GM19025 (cell line): ENCODE data around the gene KANK3.
A peak's percentile ranks its signal among the peaks of the same experiment; 100 is the strongest.
"Not testable (repeated sequence)": the region's sequence is repeated elsewhere in the genome, so short reads cannot be mapped to it uniquely, and the experiment has no call there.

Experiments
- ATAC-seq: cut with Tn5 transposase; IDR thresholded peaks from one replicate; pipeline ENCODE4 v1.9.1; 2021; ENCODE audit warnings: mild to moderate bottlenecking, low read depth, moderate library complexity; ENCODE audit not compliant: unreplicated experiment

The KANK3 gene

DNA sequence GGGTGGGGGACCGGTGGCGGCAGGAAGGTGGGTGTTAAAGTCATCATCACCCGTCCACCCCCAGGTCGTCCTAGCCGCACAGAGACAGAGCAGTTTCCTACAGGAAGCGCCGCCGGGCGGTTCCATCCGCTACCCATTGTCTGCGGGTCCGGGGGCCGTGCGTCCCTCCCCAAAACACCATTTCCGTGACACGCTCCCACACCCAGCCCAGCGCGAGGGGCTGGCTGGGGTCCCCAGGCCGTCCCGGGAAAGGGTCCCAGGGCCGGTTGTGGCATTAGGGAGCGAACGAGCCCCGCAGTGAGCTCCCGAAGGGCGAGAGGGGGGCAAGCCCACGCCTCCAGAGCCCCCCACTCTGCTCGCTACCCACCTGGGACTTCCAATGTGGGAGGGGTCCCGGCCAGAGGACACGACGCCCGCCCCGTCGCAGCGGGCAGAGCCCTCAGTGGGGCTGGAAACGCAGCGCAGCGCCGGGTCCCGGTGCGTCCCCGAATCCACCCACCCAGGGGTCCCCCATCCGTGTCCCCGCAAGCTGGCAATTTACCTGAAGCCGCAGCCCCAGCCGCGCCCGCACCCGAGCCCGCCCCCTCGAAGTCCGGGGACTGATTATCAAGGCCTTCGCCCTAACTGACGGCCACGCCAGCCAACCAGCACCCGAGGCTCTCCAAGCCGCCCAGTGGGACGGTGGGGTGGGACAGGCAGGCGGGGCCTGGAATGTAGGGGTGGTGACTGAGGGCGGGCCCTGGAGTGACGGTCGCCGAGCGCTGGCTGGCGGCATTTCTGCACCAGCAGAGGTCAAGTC is at the start of gene KANK3:
Gene KANK3 (minus strand): TSS at position 579 of the 799 bp plus-strand sequence. CDS start 5,434 bp downstream, outside the sequence.
- peak; percentile 95 for ATAC-seq

DNA sequence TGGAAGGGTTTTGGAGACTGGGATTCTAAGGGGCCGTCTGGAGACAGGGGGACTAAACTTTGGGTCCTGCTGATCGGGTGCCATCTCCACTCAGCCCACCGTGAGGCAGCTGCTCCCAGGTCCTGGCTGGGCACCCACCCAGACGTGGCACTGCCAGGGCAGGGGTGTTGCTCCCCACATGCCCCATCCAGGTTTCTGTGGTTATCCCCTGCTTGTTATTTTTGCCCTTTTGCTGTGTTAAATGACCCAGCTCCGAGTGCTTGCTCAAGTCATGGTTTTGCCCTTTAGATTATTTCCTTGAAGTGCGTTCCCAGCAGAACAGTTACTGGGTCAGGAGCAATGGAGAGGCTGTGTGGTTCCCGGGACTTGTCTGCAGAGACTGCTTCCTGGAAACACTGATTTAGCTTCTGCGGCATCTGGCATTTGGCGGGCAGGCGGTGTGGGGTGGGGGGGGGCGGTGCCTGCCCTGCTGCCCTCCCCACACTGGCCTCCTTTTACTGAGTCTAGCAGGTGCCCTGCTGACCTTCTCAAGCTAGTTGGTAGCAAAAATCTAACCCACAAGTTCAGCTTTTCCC is 49.0 kb upstream of the KANK3 start:
- no peak for ATAC-seq

DNA sequence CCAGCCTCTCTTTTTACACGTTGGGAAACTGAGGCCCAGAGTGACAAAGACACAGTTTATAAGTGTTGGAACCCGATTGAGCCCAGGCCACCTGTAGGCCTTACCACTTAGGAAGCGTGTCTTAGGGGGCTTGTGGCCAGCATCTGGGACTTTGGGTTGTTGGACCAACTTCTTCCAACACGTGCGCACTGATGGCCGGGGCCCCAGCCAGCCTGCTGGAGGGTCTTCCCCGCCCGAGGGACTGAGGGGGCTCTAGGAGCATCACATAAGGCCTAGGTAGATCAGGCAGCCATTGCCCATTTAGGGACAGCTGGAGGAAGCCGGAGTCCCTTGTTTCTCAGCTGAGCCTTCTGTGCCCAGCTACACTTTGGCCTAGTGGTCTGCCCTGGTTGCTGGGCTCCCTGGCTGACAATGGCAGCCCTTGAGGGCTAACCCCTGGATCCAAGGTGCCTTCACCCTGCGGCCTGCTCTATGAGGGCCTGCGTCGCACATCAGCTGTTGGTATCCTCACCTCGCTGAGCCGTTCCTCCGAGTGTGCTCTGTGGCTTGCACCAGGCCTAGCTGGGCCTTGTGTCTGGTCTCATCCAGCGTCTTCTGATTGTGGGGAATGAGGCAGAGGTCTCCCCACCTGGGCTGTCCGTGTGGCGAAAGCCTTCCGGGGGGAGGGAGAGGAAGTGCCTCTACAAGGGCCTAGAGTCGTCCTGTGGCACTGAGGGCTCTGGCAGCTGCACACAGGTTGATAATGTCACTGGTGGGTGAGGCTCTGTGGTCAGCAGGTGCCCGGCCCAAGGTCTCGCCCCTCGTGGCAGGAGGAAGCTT is 48.3 kb upstream of the KANK3 start:
- ATAC-seq, result no peak

DNA sequence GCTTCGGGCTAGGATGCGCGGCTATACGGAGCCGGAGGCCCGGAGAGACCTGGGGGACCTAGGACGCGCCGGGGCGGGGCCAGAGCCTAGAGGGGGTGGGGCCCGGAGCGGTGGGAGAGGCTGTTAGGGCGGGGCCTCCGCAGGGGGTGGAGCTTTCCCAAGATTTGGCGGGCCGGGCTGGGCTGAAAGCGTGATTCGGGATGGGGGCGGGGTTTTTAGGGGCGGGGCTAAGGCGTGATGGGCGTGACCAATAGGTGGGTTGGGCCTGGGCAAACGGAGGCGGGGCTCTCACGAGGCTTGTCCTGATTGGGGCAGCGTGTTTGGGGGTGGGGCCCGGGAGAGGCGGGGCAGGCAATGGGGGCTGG is 47.5 kb upstream of the KANK3 start:
- peak; percentile 23 for ATAC-seq

DNA sequence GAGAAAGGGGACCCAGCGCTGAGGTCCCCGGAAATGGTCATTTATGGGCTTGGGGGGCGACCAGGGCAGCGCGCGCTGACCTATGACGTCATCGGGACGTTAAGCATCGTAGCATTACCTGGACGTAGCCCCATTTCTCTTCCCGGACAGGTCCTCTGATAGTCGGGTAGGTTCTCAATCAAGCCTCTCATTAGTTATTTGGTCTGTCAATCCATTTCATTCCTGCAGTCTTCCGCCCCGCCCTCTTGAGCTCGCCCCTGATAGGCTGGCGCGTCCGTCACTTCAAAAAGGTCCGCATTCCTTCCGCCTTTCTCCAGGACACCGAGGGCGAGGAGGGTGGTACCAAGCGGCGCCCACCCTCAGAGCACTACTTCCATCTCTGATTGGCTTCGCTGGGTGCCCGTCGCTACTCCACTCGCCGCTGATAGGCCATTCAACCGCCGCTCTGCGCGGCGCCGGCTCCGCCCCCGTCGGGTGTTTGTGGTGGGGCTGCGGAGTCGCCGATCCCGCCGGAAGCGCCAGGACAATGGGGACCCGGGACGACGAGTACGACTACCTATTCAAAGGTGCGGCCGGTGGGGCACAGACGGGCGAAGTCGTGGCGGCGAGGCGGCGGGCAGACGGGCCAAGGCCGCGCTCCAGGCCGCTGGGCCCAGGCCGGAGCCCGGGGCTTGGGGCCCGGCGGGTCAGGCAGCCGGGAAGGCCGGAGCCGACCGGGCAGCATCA is 47.0 kb upstream of the KANK3 start, which contains the start of gene RAB11B:
Gene RAB11B (plus strand): TSS at position 470 of the 726 bp plus-strand sequence. CDS start 57 bp downstream, at position 527.
- ATAC-seq, result peak; percentile 89

DNA sequence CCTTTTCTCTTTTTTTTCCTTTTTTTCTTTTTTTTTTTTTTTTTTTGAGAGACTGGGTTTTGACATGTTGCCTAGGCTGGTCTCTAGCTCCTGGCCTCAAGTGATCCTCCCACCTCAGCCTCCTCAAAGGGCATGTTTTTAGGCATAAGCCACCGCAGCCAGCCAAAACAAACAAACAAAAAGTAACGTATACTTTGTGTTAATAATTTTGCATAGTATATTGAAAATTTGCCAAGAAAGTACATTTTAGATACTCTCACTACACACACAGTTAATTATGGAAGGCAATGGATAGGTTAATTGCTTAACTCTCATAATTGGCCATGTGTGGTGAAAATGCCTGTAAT is 45.5 kb upstream of the KANK3 start:
- no peak for ATAC-seq

DNA sequence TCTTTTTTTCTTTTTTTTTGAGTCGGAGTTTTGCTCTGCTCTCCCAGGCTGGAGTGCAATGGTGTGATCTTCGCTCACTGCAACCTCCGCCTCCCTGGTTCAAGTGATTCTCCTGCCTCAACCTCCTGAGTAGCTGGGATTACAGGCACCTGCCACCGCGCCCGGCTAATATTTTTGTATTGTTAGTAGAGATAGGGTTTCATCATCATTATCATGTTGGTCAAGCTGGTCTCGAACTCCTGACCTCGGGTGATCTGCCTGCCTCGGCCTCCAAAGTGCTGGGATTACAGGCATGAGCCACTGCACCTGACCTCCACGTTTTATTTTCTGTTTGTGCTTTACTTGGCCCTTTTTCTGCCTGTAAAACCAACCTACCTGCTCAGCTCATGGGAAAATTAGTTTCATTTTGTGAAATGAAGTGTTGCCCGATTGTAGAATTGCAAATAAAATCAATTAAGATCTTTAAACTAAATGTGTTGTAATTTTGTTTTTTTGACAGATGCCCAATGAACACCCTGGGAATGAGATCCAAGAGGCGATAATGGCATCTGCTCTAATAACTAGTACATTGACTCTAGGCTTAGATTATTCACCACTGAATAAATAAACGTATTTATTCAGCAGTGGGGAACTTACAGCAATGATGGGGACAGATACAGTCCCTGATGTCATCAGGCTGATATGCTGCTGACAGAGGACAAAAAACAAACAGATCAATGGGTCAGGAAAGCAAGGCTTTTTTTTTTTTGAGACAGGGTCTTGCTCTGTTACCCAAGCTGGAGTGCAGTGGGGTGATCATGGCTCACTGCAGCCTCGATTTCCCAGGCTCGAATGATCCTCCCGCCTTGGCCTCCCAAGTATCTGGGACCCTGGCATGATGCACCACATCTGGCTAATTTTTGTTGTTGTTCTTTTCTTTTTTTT is 44.9 kb upstream of the KANK3 start:
- ATAC-seq, result no peak

DNA sequence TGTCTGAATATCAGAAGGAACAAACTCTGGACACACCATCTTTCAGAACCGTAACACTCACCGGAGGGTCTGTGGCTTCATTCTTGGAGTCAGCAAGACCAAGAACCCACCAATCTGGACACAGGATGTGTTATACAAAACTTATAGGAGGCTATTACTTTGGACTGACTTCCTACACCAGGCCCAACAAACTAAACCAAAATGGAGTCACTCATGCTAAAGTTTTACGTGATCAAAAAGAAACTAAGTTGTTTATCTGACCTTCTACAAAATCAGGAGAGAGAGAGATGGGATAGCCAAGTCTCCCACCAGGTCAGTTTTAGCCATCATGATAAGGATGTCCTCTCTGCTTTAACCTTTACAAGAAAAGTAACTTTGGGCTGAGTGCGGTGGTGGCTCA is 43.9 kb upstream of the KANK3 start:
- no peak for ATAC-seq

DNA sequence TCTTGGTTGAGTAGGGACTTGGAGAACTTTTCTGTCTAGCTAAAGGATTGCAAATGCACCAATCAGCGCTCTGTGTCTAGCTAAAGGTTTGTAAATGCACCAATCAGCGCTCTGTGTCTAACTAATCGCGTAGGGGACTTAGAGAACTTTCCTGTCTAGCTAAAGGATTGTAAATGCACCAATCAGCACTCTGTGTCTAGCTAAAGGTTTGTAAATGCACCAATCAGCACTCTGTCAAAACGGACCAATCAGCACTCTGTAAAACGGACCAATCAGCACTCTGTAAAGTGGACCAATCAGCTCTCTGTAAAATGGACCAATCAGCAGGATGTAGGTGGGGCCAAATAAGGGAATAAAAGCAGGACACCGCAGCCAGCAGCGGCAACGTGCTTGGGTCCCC is 43.4 kb upstream of the KANK3 start:
- ATAC-seq, result not testable (repeated sequence)

DNA sequence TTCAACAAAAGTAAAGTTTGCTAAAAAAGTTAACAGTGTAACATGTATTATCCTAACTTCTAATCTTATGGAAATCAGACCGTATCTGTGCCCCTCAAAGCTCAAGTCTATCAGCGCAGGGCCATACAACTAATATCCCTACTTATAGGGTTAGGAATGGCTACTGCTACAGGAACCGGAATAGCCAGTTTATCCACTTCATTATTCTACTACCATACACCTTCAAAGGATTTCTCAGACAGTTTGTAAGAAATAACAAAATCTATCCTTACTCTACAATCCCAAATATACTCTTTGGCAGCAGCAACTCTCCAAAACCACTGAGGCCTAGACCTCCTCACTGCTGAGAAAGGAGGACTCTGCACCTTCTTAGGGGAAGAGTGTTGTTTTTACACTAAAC is 42.5 kb upstream of the KANK3 start:
- ATAC-seq, result not testable (repeated sequence)

DNA sequence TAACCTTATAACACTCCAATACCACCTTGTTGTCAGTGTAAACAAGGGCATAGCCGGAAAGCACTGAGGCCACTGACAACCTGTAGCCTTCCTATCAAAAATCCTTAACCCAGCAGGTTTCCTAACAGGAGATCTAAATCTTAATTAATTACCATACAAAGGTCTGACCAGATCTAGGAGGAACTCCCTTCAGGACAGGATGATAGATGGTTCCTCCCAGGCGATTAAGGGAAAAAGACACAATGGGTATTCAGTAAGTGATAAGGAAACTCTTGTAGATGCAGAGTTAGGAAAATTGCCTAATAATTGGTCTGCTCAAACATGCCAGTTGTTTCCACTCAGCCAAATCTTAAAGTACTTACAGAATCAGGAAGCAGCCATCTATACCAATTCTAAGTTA is 42.0 kb upstream of the KANK3 start:
- not testable (repeated sequence) for ATAC-seq

DNA sequence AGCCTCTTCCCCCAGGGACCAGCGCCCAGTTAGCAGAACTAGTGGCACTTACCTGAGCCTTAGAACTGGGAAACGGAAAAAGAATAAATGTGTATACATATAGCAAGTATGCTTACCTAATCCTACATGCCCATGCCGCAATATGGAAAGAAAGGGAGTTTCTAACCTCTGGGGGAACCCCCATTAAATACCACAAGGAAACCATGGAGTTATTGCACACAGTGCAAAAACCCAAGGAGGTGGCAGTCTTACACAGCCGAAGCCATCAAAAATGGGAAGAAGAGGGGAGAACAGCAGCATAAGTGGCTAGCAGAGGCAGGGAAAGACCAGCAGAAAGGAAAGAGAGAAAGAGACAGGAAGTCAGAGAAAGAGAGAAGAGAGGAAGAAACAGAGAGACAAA is 41.5 kb upstream of the KANK3 start:
- not testable (repeated sequence) for ATAC-seq

DNA sequence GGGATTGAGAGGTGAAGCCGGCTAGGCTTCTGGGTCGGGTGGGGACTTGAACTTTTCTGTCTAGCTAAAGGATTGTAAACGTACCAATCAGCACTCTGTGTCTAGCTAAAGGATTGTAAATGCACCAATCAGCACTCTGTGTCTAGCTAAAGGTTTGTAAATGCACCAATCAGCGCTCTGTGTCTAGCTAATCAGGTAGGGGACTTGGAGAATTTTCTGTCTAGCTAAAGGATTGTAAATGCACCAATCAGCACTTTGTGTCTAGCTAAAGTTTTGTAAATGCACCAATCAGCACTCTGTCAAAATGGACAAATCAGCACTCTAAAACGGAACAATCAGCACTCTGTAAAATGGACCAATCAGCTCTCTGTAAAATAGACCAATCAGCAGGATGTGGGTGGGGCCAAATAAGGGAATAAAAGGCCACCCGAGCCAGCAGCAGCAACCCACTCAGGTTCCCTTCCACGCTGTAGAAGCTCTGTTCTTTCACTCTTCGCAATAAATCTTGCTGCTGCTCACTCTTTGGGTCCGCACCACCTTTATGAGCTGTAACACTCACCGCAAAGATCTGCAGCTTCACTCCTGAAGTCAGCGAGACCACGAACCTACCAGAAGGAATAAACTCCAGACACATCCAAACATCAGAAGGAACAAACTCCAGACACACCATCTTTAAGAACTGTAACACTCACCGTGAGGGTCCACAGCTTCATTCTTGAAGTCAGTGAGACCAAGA is 36.3 kb upstream of the KANK3 start:
- not testable (repeated sequence) for ATAC-seq

DNA sequence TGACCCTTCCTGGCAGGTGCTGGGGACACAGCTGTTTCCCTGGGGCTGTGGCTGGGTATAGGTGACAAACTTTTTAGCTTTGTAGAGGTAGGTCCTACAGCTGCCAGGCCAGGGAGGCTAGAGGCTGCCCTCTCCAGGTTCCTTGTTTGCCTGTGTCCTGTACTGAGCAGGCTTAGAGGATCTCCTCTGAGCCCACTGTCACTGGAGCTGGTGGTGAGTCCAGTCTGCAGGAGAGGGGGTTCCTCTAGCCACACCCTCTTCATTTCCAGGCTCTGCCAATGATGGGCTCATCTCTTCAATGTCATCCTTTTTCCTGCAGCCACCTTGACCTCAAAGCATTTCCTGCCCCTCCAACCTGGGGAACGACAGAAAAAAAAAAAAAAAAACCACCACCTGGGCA is 34.5 kb upstream of the KANK3 start:
- ATAC-seq, result no peak

DNA sequence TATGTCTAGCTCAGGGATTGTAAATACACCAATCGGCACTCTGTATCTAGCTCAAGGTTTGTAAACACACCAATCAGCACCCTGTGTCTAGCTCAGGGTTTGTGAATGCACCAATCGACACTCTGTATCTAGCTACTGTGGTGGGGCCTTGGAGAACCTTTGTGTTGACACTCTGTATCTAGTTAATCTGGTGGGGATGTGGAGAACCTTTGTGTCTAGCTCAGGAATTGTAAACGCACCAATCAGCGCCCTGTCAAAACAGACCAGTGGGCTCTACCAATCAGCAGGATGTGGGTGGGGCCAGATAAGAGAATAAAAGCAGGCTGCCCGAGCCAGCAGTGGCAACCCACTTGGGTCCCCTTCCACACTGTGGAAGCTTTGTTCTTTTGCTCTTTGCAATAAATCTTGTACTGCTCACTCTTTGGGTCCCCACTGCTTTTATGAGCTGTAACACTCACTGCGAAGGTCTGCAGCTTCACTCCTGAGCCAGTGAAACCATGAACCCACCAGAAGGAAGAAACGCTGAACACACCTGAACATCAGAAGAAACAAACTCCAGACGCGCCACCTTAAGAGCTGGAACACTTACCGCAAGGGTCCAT is 33.4 kb upstream of the KANK3 start:
- not testable (repeated sequence) for ATAC-seq

DNA sequence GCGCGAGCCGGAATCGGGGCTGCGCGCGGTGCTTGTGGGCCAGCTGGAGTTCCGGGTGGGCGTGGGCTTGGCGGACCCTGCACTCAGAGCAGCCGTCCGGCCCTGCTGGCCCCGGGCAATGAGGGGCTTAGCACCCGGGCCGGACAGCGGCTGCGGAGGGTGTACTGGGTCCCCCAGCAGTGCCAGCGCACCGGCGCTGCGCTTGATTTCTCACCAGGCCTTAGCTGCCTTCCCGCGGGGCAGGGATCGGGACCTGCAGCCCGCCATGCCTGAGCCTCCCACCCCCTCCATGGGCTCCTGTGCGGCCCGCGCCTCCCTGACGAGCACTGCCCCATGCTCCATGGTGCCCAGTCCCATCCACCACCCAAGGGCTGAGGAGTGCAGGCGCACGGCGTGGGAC is 32.7 kb upstream of the KANK3 start:
- ATAC-seq, result not testable (repeated sequence)

DNA sequence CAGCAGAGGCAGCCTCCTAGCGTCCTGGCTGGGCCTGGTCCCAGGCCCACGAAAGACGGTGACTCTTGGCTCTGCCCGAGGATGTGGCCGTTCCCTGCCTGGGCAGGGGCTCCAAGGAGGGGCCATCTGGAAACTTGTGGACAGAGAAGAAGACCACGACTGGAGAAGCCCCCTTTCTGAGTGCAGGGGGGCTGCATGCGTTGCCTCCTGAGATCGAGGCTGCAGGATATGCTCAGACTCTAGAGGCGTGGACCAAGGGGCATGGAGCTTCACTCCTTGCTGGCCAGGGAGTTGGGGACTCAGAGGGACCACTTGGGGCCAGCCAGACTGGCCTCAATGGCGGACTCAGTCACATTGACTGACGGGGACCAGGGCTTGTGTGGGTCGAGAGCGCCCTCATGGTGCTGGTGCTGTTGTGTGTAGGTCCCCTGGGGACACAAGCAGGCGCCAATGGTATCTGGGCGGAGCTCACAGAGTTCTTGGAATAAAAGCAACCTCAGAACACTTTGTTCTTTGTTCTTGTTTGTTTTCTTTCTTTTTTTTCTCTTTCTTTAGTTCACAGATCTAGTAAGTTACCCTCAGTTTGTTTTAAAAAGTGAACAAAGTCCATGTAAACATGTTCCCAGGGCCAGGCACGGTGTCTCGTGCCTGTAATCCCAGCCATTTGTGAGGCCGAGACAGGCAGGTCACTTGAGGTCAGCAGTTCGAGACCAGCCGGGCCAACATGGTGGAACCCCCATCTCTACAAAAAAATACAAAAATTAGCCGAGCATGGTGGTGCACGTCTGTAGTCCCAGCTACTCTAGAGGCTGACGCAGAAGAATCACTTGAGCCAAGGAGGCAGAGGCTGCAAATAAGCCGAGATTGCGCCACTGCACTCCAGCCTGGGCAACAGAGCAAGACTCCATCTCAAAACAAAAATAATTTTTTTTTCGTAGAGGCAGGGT is 31.1 kb upstream of the KANK3 start:
- no peak for ATAC-seq
